GM21515 (cell line): Measurements from ENCODE around the gene URAD.
"Not testable (repeated sequence)": the region's sequence is repeated elsewhere in the genome, so short reads cannot be mapped to it uniquely, and the experiment has no call there.

Source experiments
- ATAC-seq: cut with Tn5 transposase; IDR thresholded peaks from one replicate; pipeline ENCODE4 v1.9.1; 2021; ENCODE audit not compliant: unreplicated experiment

The URAD gene

DNA sequence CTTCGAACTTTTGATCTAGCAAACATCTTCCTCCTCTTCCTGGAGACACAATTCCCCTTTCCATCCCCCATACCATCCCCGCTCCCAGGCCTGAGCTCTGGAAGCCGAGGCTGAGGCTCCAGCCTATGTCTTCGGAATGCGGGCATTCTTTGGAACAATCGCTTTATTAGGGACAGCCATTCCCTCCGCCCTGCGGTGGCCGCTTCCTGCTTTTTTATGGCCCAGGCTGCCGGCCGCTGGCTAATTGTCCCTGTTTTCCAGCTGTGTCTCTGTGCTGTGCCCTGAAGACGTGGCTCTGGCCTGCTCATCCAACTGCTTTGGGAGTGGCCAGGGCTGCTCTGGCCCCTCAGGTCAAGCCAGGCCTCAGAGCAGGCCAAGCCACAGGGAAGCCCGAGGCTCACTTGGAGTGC is 17.3 kb downstream of the URAD start:
- ATAC-seq, result no peak

DNA sequence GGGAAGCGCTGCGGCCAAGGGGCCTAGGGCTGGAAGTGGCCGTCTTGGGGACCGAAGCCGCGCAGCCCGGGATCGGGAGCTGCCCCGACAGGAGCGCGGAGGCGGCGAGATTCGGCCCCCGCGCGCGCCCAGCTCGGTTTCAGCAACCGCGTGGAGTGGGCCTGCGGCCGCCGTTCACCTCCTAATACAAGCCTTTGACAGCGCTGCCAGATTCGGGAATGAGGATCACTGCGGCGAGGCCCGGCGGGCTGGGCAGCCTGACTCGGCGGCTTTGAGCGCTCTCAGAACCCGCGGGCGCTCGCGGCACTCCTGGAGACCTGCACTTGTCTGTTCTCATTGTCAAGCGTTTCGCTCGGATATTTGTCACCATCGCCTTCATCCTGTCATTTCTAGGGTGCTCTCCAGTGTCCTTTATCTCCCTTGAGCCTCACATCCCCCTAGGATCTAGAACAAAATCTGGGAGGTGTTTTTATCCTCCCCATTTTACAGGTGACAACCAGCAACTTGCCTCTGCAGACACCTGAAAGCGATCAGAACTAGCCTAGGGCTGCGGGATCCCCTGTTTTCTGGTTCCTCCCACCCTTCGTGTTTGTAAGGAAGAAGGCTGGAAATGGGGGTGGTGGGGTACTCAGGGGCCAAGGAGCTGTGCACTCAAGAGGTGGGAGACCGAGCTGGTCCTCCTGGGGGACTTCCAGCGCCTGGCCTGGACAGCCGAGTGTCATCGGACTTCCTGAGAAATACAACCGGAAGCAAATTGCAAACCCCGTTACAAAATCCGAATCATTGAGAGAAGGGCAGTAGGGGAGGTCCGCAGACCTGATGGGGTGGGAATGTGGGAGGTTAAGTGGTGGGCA is 17.9 kb downstream of the URAD start:
- no peak for ATAC-seq

GRCh38 chr13:27969866-27970229 is 18.6 kb downstream of the URAD start:
- ATAC-seq, result no peak

DNA sequence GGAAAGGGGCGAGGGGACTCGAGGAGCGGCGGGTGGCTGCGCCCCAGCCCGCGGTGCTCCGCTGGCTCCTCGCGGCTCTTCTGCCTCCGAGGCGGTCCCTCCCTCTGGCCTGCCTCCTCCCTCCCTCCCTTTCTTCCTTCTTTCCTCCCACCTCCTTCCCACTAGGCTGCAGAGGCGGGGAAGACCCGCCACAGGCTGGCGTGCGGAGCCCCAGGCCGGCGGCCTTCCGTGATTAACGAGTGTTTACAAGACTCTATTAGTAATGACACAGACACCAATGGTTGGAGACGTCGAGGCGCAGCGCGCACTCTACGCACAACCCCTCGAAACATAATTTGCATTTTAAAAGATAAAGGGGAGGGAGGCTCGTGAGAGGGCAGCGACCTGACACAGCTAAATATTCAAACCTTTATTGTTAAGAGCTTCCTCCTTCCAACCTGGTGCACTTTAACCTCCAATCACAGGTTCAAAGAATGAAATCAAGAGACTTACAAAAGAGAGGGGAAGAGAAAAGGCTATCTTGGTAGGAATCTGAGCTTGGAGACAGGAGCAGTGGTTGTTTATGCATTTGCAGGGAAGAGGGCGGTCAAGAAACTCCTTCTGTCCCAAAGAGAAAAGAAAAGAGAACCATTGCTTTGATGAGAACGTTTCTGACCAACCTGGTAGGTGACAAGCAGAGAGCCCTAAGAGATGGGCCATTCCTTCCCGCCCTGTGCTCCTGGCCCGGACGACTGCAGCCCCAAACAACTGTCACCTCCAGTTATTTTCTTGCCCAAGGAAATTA is 19.2 kb downstream of the URAD start, which contains the start of gene CDX2:
Gene CDX2, minus strand, starts transcription at position 234 of the 784 bp plus-strand sequence. CDS start 309 bp downstream, outside the sequence.
- ATAC-seq, result no peak

DNA sequence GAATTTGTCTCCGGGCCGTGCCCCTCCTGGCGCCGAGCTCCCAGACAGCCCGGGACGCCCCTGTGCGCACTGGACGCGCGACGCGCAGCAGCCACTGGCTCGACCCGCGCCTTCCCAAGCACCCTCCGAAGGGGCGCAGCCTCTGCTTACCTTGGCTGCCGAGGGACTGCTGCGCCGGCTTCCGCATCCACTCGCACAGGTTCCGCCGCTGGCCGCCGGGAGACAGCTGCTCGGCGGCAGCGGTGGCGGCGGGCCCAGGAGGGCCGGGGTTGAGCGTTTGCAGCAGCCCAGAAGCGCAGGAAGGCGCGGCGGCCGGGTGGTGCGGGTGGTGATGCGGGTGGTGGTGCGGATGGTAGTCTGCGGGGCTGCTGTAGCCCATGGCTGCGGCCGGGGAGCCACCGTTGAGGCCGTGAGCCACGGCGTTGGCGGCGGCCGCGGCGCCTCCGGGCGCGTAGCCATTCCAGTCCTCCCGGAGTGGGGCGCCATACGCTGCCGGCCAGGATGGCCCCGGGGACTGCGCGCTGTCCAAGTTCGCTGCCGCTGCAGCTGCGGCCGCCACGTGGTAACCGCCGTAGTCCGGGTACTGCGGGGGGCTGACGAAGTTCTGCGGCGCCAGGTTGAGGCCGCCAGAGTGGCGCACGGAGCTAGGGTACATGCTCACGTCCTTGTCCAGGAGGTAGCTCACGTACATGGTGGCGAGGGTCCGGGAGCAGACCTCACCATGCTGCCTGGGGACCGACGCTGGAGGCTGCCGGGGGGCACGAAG is 20.0 kb downstream of the URAD start:
- no peak for ATAC-seq

DNA sequence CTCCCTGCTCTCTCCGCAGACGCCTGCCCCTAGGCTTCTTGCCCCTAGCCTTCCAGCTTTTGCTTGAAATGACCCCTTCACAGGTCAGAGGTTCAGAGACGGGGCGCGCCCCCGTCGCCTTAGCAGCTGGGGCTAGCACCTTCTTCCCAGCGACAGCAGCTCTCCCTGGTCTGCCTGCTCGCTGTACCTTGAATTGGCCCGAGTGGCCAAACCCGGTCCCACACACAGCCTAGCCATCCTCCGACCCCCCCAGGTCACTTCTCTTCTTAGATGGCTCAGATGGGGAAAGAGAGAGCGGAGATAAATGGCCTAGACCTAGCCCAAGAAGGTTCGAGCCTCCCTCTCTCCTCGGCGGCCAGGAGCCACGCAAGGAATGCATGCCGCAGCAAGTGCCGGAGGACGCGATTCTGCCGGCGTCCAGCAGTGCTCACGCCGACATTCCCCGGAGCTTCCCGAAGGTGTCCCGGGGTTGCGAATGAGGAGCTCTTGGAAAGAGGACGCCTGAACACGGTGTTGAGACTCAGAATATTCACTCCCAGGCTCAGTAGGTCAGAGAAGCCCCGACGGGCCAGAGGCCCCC is 20.7 kb downstream of the URAD start:
- ATAC-seq, result no peak

GRCh38 chr13:27967203-27967735 is 21.2 kb downstream of the URAD start:
- ATAC-seq, result no peak

GRCh38 chr13:27966641-27967202 is 21.8 kb downstream of the URAD start:
- no peak for ATAC-seq

GRCh38 chr13:27965740-27966640 is 22.5 kb downstream of the URAD start:
- ATAC-seq, result no peak

DNA sequence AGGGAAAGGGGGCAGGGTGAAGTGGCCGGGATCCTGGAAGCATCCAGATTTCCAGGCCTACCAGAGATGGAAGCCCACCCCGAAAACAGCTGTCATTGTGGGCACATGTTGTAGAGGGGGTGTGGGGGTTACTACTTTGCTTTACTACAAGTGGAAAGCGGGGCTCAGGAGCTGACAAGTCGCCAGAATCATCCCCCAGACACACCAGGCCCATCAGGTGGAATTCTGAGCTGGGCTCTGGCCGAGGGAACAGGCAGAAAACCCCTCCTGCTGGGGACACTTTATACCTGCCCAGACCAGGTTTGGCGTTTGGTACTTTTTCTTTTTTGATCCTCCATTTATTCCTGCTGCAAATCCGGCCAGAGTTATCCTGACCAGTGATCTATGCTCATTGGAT is 23.2 kb downstream of the URAD start:
- no peak for ATAC-seq

DNA sequence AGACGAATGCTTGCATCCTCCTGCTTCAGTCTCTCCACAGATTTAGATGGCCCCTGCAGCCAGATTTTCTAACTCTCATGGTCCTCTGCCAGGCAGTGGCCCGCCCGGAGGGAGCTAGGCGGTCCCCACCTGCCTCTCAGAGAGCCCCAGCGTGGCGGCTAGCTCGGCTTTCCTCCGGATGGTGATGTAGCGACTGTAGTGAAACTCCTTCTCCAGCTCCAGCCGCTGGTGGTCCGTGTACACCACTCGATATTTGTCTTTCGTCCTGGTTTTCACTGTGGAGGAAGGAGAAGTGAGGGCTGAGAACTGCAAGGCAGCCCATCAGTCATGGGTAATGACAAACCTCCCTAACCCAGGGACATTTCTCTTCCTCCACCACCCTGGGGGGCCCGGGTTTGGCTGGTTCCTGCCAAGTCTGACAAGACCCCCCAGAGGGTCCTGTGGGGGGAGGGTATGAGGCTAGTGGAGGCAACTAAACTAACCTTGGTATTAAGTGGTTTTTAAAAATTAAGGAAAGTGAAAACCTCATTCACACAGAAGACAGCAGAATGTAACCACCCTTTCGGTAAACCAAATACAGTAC is 23.7 kb downstream of the URAD start:
- ATAC-seq, result no peak

DNA sequence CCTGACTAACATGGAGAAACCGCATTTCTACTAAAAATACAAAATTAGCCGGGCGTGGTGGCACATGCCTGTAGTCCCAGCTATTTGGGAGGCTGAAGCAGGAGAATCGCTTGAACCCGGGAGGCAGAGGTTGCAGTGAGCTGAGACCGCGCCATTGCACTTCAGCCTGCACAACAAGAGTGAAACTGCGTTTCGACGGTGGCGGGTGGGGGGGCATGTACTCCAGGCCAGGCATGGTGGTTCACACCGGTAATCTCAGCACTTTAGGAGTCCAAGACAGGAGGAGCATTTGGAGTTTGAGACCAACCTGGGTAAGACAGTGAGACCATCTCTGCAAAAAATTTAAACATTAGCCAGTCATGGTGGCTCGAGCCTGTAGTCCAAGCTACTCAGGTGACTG is 24.3 kb downstream of the URAD start:
- ATAC-seq, result not testable (repeated sequence)

GRCh38 chr13:27963491-27963890 is 25.0 kb downstream of the URAD start:
- ATAC-seq, result no peak

DNA sequence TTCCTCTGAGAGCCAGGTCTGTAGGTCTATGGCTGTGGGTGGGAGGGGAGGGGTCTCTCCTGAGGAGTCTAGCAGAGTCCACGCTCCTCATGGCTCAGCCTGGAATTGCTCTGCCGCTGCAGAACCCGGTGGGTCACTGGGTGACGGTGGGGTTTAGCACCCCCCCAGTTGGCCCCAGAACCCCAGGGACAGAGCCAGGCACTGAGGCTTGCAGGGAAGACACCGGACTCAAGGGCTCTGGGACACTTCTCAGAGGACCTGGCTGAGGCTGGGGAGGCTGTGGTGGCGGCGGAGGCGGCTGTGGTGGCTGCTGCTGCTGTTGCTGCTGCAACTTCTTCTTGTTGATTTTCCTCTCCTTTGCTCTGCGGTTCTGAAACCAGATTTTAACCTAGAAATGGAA is 25.5 kb downstream of the URAD start:
- ATAC-seq, result no peak

- no peak for ATAC-seq
Observed at GRCh38 chr13:27962128-27962841, 26.2 kb downstream of the URAD start.

- ATAC-seq, result no peak
Observed at GRCh38 chr13:27961227-27962085, 27.0 kb downstream of the URAD start.
